Measurements from ENCODE around the gene TCTN2. TPM values are rescaled to one million over a fixed set of nuclear protein-coding genes. Genes with fewer than 3 reads are reported as not detected.

The TCTN2 gene
- total and polyA plus RNA-seq, 9 of the 15 experiments (the other 6 are each of a cell fraction or from before 2014, with no cell fraction given) = 0.58 to 5.5 (median 3.6) TPM

DNA sequence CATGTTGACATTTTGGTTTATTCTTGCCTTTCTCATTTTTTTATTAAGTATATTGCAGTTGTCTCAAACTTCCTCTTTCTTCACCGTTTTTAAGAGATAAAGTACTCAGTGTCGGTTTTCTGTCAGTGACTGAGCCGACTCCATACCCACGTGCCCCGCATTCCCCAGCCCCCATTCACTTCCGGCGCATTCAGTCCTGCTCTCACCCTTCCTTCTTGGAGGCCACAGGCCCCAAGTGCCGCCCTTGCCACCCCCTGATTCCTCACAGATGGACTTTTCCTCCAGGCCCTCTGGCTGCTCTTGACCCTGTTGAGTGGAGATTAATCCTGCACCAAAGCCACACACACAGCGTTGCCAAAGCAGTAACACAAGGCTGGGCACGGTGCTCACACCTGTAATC is 72.1 kb downstream of the TCTN2 start (continued):
- TF ChIP-seq, protein P1, sequence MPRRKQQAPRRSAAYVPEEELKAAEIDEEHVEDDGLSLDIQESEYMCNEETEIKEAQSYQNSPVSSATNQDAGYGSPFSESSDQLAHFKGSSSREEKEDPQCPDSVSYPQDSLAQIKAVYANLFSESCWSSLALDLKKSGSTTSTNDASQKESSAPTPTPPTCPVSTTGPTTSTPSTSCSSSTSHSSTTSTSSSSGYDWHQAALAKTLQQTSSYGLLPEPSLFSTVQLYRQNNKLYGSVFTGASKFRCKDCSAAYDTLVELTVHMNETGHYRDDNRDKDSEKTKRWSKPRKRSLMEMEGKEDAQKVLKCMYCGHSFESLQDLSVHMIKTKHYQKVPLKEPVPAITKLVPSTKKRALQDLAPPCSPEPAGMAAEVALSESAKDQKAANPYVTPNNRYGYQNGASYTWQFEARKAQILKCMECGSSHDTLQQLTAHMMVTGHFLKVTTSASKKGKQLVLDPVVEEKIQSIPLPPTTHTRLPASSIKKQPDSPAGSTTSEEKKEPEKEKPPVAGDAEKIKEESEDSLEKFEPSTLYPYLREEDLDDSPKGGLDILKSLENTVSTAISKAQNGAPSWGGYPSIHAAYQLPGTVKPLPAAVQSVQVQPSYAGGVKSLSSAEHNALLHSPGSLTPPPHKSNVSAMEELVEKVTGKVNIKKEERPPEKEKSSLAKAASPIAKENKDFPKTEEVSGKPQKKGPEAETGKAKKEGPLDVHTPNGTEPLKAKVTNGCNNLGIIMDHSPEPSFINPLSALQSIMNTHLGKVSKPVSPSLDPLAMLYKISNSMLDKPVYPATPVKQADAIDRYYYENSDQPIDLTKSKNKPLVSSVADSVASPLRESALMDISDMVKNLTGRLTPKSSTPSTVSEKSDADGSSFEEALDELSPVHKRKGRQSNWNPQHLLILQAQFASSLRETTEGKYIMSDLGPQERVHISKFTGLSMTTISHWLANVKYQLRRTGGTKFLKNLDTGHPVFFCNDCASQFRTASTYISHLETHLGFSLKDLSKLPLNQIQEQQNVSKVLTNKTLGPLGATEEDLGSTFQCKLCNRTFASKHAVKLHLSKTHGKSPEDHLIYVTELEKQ (CRISPR knock-in tag; IDR thresholded peaks at IDR 0.05) = no peak
- TF ChIP-seq CHD1 (IDR thresholded peaks at IDR 0.05; ENCODE audit: low read length) (no peak), FOSL1 (tag; conservative IDR thresholded peaks at IDR 0.05) (no peak), KDM2B (CRISPR knock-in tag; IDR thresholded peaks at IDR 0.05) (no peak), ATF4 (CRISPR knock-in tag; IDR thresholded peaks at IDR 0.05) (peak; percentile 82), GMEB1 (CRISPR knock-in tag; IDR thresholded peaks at IDR 0.05) (no peak), SRSF9 (IDR thresholded peaks at IDR 0.05; ENCODE audit: borderline replicate concordance, low read depth, low read length) (no peak), ARID1B (IDR thresholded peaks at IDR 0.05) (no peak; the same call in none of the 2 replicates), FOXA1 (IDR thresholded peaks at IDR 0.05; ENCODE audit: borderline replicate concordance) (no peak), GABPA (tag; conservative IDR thresholded peaks at IDR 0.05; ENCODE audit: low read depth) (peak; percentile 66), ZFP1 (CRISPR knock-in tag; IDR thresholded peaks at IDR 0.05) (no peak), ZNF3 (CRISPR knock-in tag; IDR thresholded peaks at IDR 0.05) (no peak), NFE2L1 (tag; IDR thresholded peaks at IDR 0.05; ENCODE audit: borderline replicate concordance, low read depth) (no peak), TCF7 (IDR thresholded peaks at IDR 0.05; ENCODE audit: borderline replicate concordance) (no peak), CBX2 (IDR thresholded peaks at IDR 0.05; ENCODE audit: insufficient read depth, low read length, poor library complexity, severe bottlenecking) (no peak), PHTF2 (CRISPR knock-in tag; IDR thresholded peaks at IDR 0.05) (no peak), RFX1 (IDR thresholded peaks at IDR 0.05) (no peak), ZNF408 (CRISPR knock-in tag; IDR thresholded peaks at IDR 0.05; ENCODE audit: low read depth) (no peak), ILK (tag; IDR thresholded peaks at IDR 0.05; ENCODE audit: borderline replicate concordance, low read depth) (no peak)
- TF ChIP-seq, protein P2, sequence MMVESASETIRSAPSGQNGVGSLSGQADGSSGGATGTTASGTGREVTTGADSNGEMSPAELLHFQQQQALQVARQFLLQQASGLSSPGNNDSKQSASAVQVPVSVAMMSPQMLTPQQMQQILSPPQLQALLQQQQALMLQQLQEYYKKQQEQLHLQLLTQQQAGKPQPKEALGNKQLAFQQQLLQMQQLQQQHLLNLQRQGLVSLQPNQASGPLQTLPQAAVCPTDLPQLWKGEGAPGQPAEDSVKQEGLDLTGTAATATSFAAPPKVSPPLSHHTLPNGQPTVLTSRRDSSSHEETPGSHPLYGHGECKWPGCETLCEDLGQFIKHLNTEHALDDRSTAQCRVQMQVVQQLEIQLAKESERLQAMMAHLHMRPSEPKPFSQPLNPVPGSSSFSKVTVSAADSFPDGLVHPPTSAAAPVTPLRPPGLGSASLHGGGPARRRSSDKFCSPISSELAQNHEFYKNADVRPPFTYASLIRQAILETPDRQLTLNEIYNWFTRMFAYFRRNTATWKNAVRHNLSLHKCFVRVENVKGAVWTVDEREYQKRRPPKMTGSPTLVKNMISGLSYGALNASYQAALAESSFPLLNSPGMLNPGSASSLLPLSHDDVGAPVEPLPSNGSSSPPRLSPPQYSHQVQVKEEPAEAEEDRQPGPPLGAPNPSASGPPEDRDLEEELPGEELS (CRISPR knock-in tag; IDR thresholded peaks at IDR 0.05; ENCODE audit: borderline replicate concordance) = no peak

Measured in K562 (cell line).